Stimulated activated CD4-positive, alpha-beta T cell treated with anti-CD3 and anti-CD28 coated beads, Interleukin-2, amount 100 ng/mL, for 4 hours (primary cell): ENCODE results near the gene MYH6.

Source experiments
- DNase-seq: peaks from one replicate; pipeline ENCODE4 v3.0.0-alpha.2; 2020; ENCODE audit warnings: low read depth

MYH6 gene

GRCh38 chr14:23376482-23377197 is 31.4 kb downstream of the MYH6 start, which contains the start of gene CMTM5:
CMTM5 (plus strand) TSS chr14:23377046; CDS start chr14:23377252, 206 bp downstream.
- no peak for DNase-seq

DNA sequence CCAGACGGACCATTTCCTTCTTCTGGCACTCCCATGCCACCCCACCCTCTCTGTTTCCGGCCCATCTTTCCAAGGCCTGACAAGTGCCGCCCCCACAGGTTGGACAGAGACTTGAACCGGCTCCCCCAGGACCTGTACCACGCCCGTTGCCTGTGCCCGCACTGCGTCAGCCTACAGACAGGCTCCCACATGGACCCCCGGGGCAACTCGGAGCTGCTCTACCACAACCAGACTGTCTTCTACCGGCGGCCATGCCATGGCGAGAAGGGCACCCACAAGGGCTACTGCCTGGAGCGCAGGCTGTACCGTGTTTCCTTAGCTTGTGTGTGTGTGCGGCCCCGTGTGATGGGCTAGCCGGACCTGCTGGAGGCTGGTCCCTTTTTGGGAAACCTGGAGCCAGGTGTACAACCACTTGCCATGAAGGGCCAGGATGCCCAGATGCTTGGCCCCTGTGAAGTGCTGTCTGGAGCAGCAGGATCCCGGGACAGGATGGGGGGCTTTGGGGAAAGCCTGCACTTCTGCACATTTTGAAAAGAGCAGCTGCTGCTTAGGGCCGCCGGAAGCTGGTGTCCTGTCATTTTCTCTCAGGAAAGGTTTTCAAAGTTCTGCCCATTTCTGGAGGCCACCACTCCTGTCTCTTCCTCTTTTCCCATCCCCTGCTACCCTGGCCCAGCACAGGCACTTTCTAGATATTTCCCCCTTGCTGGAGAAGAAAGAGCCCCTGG is 32.4 kb downstream of the MYH6 start:
- no peak for DNase-seq

DNA sequence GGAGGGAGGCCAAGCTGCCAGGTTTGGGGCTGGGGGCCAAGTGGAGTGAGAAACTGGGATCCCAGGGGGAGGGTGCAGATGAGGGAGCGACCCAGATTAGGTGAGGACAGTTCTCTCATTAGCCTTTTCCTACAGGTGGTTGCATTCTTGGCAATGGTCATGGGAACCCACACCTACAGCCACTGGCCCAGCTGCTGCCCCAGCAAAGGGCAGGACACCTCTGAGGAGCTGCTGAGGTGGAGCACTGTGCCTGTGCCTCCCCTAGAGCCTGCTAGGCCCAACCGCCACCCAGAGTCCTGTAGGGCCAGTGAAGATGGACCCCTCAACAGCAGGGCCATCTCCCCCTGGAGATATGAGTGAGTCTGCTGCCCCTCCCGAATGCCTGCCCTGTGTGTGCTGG is 35.0 kb downstream of the MYH6 start:
- DNase-seq, result no peak

DNA sequence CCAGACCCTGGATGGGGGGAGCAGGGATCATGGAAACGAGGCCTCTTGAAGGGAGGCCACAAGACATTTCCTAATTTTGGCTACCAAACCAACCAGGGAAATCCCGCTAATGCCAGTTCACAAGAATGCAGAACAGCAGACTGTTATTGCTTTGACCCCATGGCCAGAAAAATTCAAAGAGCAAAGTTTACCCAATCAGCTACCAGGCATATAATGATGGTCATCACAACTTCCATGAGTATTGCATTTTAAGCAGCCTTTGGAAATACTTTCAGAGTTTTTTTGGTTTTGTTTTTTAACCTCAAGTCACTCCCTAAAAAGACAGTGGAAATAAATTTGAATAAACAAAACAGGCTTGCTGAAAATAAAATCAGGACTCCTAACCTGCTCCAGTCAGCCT is 35.6 kb downstream of the MYH6 start, which contains the start of gene IL25:
TSS of gene IL25 (plus strand) at position 301 of the 400 bp plus-strand sequence.
- DNase-seq, result no peak

- DNase-seq, result no peak
These were observed 36.2 kb downstream of the MYH6 start for GRCh38 chr14:23371865-23372264.

GRCh38 chr14:23370221-23370620 is 37.9 kb downstream of the MYH6 start:
- no peak for DNase-seq

DNA sequence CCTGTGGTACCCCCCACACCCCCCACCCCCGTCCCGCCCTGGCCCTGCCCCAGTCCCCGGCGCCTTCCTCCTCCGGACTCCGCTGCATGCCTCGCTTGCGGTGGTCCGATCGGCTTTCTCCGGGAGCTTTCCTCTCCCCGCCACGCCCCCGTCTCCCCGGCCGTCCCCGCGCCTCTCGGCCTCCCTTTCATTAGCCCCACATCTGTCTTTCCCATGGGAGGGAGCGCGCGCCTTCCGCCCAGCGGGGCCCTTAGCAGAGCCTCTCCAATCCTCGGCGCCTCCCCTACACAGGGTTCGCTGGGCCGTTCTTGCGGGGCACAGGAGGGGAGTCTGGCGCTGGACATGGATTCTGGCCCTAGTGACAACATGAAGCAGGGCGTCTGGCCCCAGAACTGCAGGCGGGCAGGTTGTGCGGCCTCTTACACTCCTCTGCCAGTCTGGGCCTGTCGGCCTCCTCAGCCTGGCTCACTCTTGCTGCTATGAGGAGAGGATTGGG is 41.6 kb downstream of the MYH6 start:
- DNase-seq, result no peak

DNA sequence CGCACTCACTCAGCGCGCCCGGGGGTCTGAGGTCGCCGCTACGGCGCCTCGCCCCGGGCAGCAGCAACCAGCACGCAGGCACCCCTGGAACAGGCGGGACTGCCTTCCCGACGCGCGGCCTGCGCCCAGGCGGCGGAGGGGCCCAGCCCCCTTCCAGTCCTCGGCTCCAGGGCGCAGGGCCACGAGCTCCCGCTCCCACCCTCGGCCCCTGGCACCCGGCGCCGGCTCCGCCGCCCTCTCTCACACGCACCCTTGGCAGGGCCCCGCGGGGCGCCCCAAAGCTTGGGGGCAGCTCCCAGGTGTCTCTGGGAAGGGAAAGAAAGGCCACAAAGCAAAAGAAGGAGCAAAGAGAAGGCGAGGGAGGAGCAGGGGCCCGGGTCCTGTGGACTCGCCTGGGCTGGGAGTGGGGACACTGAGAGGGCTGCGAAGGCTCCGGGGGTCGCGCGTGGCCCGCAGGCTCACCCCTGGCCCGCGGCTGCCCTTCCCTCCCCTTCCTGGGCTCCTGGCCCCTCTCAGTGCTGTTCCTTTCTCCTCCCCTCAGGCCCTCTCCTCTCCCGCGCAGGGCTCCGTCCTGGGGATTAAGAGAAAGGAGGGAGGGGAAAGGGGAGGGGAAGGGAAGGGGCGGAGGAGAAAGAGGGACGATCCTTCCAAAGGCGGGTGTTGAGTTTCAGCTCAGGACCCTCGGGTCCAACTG is 42.2 kb downstream of the MYH6 start:
- no peak for DNase-seq

- no peak for DNase-seq
These were observed 42.9 kb downstream of the MYH6 start, which contains the start of gene EFS for GRCh38 chr14:23365036-23365731. EFS (minus strand) TSS chr14:23365172; CDS start chr14:23365025, 147 bp downstream.

- no peak for DNase-seq
These were observed 43.7 kb downstream of the MYH6 start for GRCh38 chr14:23364164-23365035.

- no peak for DNase-seq
These were observed 45.9 kb downstream of the MYH6 start for GRCh38 chr14:23362200-23362599.

DNA sequence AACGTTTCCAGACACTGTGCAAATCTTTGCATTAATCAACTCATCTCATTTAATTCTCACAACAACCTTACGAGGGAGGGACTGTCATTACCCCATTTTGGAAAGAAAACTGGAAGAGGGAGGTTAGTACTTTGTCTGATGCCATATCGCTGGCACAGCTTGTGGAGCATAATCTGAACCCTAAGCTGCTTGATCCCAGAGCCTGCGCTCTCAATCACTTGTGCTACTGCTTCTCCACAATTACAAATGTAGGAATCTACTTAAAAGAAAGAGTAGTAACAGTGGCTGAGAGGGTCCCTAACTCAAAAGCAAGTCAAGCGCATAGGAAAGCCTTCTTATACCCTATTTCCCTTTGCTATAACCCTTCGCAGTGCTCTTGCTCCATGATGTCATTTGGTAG is 46.3 kb downstream of the MYH6 start:
- no peak for DNase-seq

GRCh38 chr14:23361320-23361719 is 46.8 kb downstream of the MYH6 start:
- no peak for DNase-seq

DNA sequence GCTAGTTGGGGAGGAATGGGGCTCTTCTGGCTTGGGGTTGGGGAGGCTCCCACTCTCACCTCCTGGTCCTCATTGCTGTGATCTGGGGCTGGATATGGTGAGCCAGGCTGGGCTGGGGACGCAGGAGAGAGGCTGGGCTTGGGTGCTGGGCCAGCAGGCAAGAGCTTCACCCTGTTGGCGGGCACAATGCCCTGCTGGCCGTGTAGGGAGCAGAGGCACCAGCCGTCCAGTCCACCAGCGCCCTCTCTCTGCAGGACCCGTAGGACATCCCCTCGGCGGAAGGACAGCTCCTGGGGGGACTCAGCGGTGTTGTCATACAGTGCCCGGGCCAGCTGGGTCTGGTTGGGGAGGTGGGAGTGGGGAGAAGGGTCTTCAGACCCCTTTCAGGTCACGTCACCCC is 47.6 kb downstream of the MYH6 start:
- no peak for DNase-seq

GRCh38 chr14:23359722-23360447 is 48.2 kb downstream of the MYH6 start:
- DNase-seq, result no peak

- DNase-seq, result no peak
These were observed 48.9 kb downstream of the MYH6 start for GRCh38 chr14:23359167-23359626.

DNA sequence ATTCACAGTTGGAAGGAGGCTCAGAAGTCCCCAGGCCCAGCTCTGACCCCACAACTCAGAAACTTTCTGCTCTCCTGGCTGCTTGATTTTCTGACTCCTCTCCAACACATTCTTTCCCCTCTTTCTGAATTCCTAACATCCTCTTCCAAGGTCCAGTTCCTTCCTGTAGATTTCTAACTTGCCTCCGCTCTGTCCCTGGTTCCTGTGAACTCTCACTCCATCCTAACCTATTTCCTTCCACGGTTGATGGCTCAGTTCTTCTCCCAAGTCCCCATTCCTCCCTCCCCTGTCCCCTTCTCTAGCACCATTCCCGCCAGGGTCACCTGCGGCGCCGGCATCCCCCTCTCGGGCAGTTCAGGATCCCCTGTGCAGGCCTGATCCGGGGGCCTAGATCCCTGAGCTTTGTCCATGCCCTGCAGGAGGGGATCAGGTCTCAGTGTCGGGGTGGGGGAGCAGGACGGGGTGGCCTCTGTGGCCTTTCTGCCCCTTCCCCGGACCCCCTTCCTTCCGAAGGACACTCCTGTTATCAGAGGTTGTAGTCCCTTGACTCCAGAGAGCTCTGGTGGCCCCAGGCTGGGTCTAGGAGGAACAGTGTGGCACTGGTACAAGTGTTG is 49.4 kb downstream of the MYH6 start:
- DNase-seq, result no peak

- DNase-seq, result no peak
These were observed 50.0 kb downstream of the MYH6 start for GRCh38 chr14:23358042-23358441.

- no peak for DNase-seq
These were observed 50.8 kb downstream of the MYH6 start for GRCh38 chr14:23357261-23357660.

GRCh38 chr14:23356662-23357061 is 51.4 kb downstream of the MYH6 start:
- DNase-seq, result no peak
